ENCODE measurements around the gene HDDC2. TPM values are rescaled to one million over a fixed set of nuclear protein-coding genes. Genes with fewer than 3 reads are reported as not detected.

HDDC2 gene
- total RNA-seq, 1 donor = 70.0 TPM

DNA sequence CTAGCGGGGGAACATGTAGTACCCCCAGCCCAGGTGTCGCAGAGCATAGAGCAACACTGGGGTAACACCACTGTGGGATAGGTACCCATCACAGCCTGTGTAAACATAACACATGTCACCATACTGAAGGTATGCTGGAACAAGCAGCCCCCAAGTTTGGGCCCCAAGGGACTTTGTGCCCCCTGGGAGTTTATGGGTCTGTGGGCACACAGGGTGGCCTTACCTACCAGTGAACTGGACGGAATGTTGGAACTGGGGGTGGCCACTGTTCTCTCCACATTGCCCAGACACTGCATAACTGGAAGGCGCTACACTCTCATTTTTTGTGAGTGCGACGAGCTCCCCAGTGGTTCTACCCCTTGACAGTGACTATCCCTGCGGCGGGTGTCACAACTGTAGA, 28.5 kb downstream of the HDDC2 start:
- TF ChIP-seq, protein P1, sequence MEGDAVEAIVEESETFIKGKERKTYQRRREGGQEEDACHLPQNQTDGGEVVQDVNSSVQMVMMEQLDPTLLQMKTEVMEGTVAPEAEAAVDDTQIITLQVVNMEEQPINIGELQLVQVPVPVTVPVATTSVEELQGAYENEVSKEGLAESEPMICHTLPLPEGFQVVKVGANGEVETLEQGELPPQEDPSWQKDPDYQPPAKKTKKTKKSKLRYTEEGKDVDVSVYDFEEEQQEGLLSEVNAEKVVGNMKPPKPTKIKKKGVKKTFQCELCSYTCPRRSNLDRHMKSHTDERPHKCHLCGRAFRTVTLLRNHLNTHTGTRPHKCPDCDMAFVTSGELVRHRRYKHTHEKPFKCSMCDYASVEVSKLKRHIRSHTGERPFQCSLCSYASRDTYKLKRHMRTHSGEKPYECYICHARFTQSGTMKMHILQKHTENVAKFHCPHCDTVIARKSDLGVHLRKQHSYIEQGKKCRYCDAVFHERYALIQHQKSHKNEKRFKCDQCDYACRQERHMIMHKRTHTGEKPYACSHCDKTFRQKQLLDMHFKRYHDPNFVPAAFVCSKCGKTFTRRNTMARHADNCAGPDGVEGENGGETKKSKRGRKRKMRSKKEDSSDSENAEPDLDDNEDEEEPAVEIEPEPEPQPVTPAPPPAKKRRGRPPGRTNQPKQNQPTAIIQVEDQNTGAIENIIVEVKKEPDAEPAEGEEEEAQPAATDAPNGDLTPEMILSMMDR (IDR thresholded peaks at IDR 0.05; ENCODE audit: insufficient read depth, low read depth, low read length) = no peak
- no peak overlapping the region for H3K4me3 ChIP-seq (ENCODE audit: low read depth, low read length)
- DNase-seq (ENCODE audit: low read depth) = no peak

DNA sequence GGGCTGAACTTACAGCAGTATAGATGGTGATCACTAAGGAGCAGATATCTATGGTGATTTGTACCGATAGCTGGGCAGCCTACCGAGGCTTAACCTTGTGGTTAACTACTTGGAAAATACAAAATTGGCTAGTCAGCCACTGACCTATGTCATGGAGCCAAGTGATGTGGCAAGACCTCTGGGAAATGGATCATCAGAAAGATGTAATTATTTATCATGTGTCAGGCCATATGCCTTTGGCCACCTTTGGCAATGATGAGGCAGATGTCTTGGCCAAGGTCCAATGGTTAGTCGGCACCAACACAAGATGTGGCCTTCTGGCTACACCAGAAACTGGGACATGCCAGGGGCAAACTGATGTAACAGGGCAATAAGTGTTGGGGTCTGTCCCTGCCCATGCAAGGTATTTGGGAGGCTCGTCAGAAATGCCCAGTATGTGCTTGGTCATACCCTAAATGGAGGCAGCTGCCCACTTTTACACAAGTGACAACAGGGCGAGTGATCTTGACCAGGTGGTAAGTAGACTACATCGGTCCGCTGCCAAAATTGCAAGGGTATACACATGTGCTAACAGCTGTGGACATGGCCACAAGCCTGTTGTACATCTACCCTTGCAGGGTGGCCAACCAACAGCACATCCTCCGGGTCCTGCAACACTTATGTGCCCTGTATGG, 30.1 kb downstream of the HDDC2 start:
- TF ChIP-seq, protein P1 (IDR thresholded peaks at IDR 0.05; ENCODE audit: insufficient read depth, low read depth, low read length) = no peak
- DNase-seq (ENCODE audit: low read depth) = no peak

GRCh38 chr6:125270380-125270779, 31.4 kb downstream of the HDDC2 start:
- DNase-seq (ENCODE audit: low read depth) = no peak
- TF ChIP-seq, protein P1 (IDR thresholded peaks at IDR 0.05; ENCODE audit: insufficient read depth, low read depth, low read length) = no peak
- no peak overlapping the region for H3K4me3 ChIP-seq (ENCODE audit: low read depth, low read length)

More for the DNA sequence above, 30.1 kb downstream of the HDDC2 start:
- H3K4me3 ChIP-seq (ENCODE audit: low read depth, low read length) = no peak overlapping the region

GRCh38 chr6:125269328-125269985, 32.3 kb downstream of the HDDC2 start:
- DNase-seq (ENCODE audit: low read depth) = no peak
- no peak overlapping the region for H3K4me3 ChIP-seq (ENCODE audit: low read depth, low read length)
- TF ChIP-seq, protein P1 (IDR thresholded peaks at IDR 0.05; ENCODE audit: insufficient read depth, low read depth, low read length) = no peak

GRCh38 chr6:125268765-125269164, 33.0 kb downstream of the HDDC2 start:
- no peak overlapping the region for H3K4me3 ChIP-seq (ENCODE audit: low read depth, low read length)
- TF ChIP-seq, protein P1 (IDR thresholded peaks at IDR 0.05; ENCODE audit: insufficient read depth, low read depth, low read length) = no peak
- DNase-seq (ENCODE audit: low read depth) = no peak

DNA sequence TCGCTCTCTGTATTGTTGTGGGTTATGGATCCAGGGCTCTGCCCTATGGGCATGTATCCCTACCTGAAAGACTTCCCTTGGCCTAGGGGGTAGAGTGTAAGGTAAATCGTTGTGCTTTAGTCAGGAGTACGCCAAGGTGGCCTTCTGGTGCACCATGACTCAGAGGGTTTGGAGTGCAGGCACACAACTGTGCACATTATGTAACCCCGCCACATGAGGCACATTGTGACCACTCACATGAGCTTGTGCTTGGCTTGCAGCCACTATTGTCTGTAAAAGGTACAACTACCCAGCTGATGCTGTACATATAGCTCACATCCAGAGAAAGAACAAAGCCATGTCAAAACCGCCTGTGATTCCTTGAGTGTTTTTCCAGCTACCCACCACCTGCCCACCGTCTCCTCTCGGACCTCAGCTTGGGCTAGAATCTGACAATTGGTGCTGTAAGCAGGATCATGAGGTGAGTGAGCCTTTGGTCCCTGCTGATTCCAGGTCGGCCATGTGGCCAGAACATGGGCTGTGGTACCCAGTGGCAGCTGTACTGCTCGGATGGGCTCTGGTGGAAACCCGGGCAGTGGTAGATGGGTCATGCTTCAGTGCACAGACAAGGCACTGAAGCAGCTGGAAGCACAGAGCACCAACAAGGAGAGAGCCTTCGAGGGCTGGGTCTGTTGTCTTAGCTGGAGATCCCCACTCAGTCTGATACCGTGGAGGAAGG, 33.8 kb downstream of the HDDC2 start:
- DNase-seq (ENCODE audit: low read depth) = no peak
- TF ChIP-seq, protein P1 (IDR thresholded peaks at IDR 0.05; ENCODE audit: insufficient read depth, low read depth, low read length) = no peak
- H3K4me3 ChIP-seq (ENCODE audit: low read depth, low read length) = no peak overlapping the region
